Neural cell (in vitro differentiated cells): Measurements from ENCODE around the gene CCDC150. TPM values are rescaled to one million over a fixed set of nuclear protein-coding genes. Genes with fewer than 3 reads are reported as not detected.

ENCODE experiments used
- H2AFZ ChIP-seq: fragments of 200-600, 300-800 bp; sonication (generic), shearing (Covaris generic); 2 replicates; pipeline ENCODE4 v1.6.0; 2014; ENCODE audit warnings: low read depth, mild to moderate bottlenecking, antibody characterized with exemption, low read length, moderate library complexity
- H3F3A ChIP-seq: fragments of 200-600 bp; shearing (Covaris generic); 2 replicates; pipeline ENCODE4 v1.6.1; 2016; ENCODE audit warnings: mild to moderate bottlenecking, moderate library complexity, mixed read lengths, antibody characterized with exemption, low read length; ENCODE audit not compliant: insufficient read depth, poor library complexity, severe bottlenecking
- H3K27ac ChIP-seq: fragments of 200-600, 300-800 bp; sonication (generic), shearing (Covaris generic); 2 replicates; pipeline ENCODE4 v1.5.1; 2014; ENCODE audit warnings: mild to moderate bottlenecking, low read length, moderate library complexity
- H3K27me3 ChIP-seq: fragments of 300-800, 200-600 bp; sonication (generic), shearing (Covaris generic); 2 replicates; pipeline ENCODE4 v1.6.0; 2014; ENCODE audit warnings: mild to moderate bottlenecking, low read depth, low read length, moderate library complexity; ENCODE audit not compliant: insufficient read depth
- H3K36me3 ChIP-seq: fragments of 300-800, 200-600 bp; sonication (generic), shearing (Covaris generic); 2 replicates; pipeline ENCODE4 v1.5.1; 2014; ENCODE audit warnings: mild to moderate bottlenecking, antibody characterized with exemption, low read length, moderate library complexity; ENCODE audit not compliant: insufficient read depth
- H3K4me2 ChIP-seq: fragments of 300-800, 200-600 bp; sonication (generic), shearing (Covaris generic); 2 replicates; pipeline ENCODE4 v1.6.0; 2014; ENCODE audit warnings: mild to moderate bottlenecking, low read length
- H3K4me3 ChIP-seq: fragments of 300-800, 200-600 bp; sonication (generic), shearing (Covaris generic); 2 replicates; pipeline ENCODE4 v1.5.1; 2014; ENCODE audit warnings: mild to moderate bottlenecking, low read length, moderate library complexity
- H3K79me2 ChIP-seq: fragments of 200-600 bp; shearing (Covaris generic); replicated peaks from 2 replicates; pipeline ENCODE4 v1.6.0; 2014; ENCODE audit warnings: mild to moderate bottlenecking, low read length, moderate library complexity; ENCODE audit not compliant: insufficient read depth
- H3K9ac ChIP-seq: fragments of 300-800, 200-600 bp; sonication (generic), shearing (Covaris generic); 2 replicates; pipeline ENCODE4 v1.6.1; 2016; ENCODE audit warnings: mild to moderate bottlenecking, low read length, mixed read lengths
- H3K9me2 ChIP-seq: fragments of 200-600 bp; shearing (Covaris generic); 2 replicates; pipeline ENCODE4 v1.6.1; 2016; ENCODE audit warnings: mild to moderate bottlenecking, low read length, mixed read lengths; ENCODE audit not compliant: insufficient read depth
- H3K9me3 ChIP-seq: fragments of 200-600, 300-800 bp; sonication (generic), shearing (Covaris generic); 2 replicates; pipeline ENCODE4 v1.6.1; 2016; ENCODE audit warnings: mild to moderate bottlenecking, mixed run types, low read length, moderate library complexity, mixed read lengths
- H4K20me1 ChIP-seq: fragments of 200-600 bp; shearing (Covaris generic); 2 replicates; pipeline ENCODE4 v1.6.1; 2016; ENCODE audit warnings: mild to moderate bottlenecking, mixed run types; ENCODE audit not compliant: insufficient read depth
- CTCF ChIP-seq: fragments of 450-650 bp; IDR thresholded peaks from 2 replicates; pipeline ENCODE4 v1.5.1; 2014; ENCODE audit warnings: antibody characterized with exemption, mild to moderate bottlenecking, moderate library complexity; ENCODE audit not compliant: poor library complexity, severe bottlenecking
- EP300 ChIP-seq: fragments of 450-650 bp; conservative IDR thresholded peaks from 2 replicates; pipeline ENCODE4 v1.6.1; 2014; ENCODE audit warnings: antibody characterized with exemption, mild to moderate bottlenecking, moderate library complexity; ENCODE audit not compliant: poor library complexity, severe bottlenecking
- EZH2 ChIP-seq: fragments of 200-600, 300-800 bp; shearing (Covaris generic), sonication (generic); IDR thresholded peaks from 2 replicates; pipeline ENCODE4 v1.6.1; 2014; ENCODE audit warnings: antibody characterized with exemption, low read length, borderline replicate concordance, mild to moderate bottlenecking; ENCODE audit not compliant: insufficient read depth, poor library complexity, severe bottlenecking
- MXI1 ChIP-seq: fragments of 450-650 bp; conservative IDR thresholded peaks from 2 replicates; pipeline ENCODE4 v1.6.1; 2014; ENCODE audit warnings: antibody characterized with exemption, mild to moderate bottlenecking; ENCODE audit not compliant: poor library complexity, severe bottlenecking
- POLR2AphosphoS5 ChIP-seq: IDR thresholded peaks from 2 replicates; pipeline ENCODE4 v1.6.1; 2012
- RAD21 ChIP-seq: fragments of 450-650 bp; conservative IDR thresholded peaks from 2 replicates; pipeline ENCODE4 v1.6.1; 2014; ENCODE audit warnings: antibody characterized with exemption, mild to moderate bottlenecking, moderate library complexity
- REST ChIP-seq: IDR thresholded peaks from 2 replicates; pipeline ENCODE4 v1.6.1; 2012; ENCODE audit warnings: borderline replicate concordance
- SMC3 ChIP-seq: fragments of 450-650 bp; conservative IDR thresholded peaks from 2 replicates; pipeline ENCODE4 v1.6.1; 2014; ENCODE audit warnings: antibody characterized with exemption, mild to moderate bottlenecking, moderate library complexity; ENCODE audit not compliant: poor library complexity
- TAF1 ChIP-seq: IDR thresholded peaks from 2 replicates; pipeline ENCODE4 v1.6.1; 2012; ENCODE audit warnings: low read depth
- polyA plus RNA-seq: library from polyadenylated mRNA; depleted of rRNA; stranded (reverse); fragments of >200 nt; gene quantifications from 2 replicates; pipeline ENCODE4 v1.2.3, GENCODE V29; 2014

CCDC150 gene
- polyA plus RNA-seq, 1 donor from 2014 or later: 0.57 TPM

- H3K27ac ChIP-seq: no peak overlapping the region
- no peak overlapping the region for H3K4me3 ChIP-seq
- no peaks in the 10 kb centered on the region for H3K36me3 ChIP-seq
- H3F3A ChIP-seq: no peaks in the 10 kb centered on the region
- H3K27me3 ChIP-seq: no peaks in the 10 kb centered on the region
- H4K20me1 ChIP-seq: no peaks in the 10 kb centered on the region
- H2AFZ ChIP-seq: no peak overlapping the region
- TF ChIP-seq MXI1: no peak
- TF ChIP-seq TAF1: no peak
- TF ChIP-seq CTCF: no peak
- no peak for TF ChIP-seq REST
- no peak for TF ChIP-seq EP300
- H3K4me2 ChIP-seq: no peak overlapping the region
- H3K9ac ChIP-seq: no peak overlapping the region
- H3K9me3 ChIP-seq: no peaks in the 10 kb centered on the region
- H3K79me2 ChIP-seq: no peaks in the 10 kb centered on the region
- no peaks in the 10 kb centered on the region for H3K9me2 ChIP-seq
These were observed 42.0 kb upstream of the CCDC150 start for GRCh38 chr2:196597531-196597930.

- no peak overlapping the region for H3K4me3 ChIP-seq
- no peaks in the 10 kb centered on the region for H3K9me2 ChIP-seq
- no peak overlapping the region for H3K27ac ChIP-seq
- TF ChIP-seq SMC3 (no peak), POLR2AphosphoS5 (no peak), MXI1 (no peak), CTCF (no peak), TAF1 (no peak), REST (no peak), RAD21 (no peak), EZH2 (no peak), EP300 (no peak)
- no peaks in the 10 kb centered on the region for H3K79me2 ChIP-seq
- H3F3A ChIP-seq: no peaks in the 10 kb centered on the region
- no peaks in the 10 kb centered on the region for H3K36me3 ChIP-seq
- H3K27me3 ChIP-seq: no peaks in the 10 kb centered on the region
- H4K20me1 ChIP-seq: no peaks in the 10 kb centered on the region
- no peak overlapping the region for H3K9ac ChIP-seq
- H3K4me2 ChIP-seq: no peak overlapping the region
- no peaks in the 10 kb centered on the region for H3K9me3 ChIP-seq
- no peak overlapping the region for H2AFZ ChIP-seq
These were observed 41.1 kb upstream of the CCDC150 start for GRCh38 chr2:196598412-196598811.
